DOHH2 (cell line): ENCODE data around the gene ACSF3.

Source experiments
- H3F3A ChIP-seq: fragments of 200-600 bp; sonication (generic), shearing (Covaris generic); 2 replicates; pipeline ENCODE4 v1.6.0; 2016; ENCODE audit warnings: antibody characterized with exemption, mild to moderate bottlenecking; ENCODE audit not compliant: control insufficient read depth, insufficient read depth
- H3K27ac ChIP-seq: fragments of 200-600 bp; sonication (generic); 2 replicates; pipeline ENCODE4 v1.5.1; 2014; ENCODE audit warnings: low read depth, mild to moderate bottlenecking, low read length, moderate library complexity
- H3K27me3 ChIP-seq: fragments of 200-600 bp; sonication (generic); 2 replicates; pipeline ENCODE4 v1.6.1; 2014; ENCODE audit warnings: mild to moderate bottlenecking, low read length, mixed read lengths; ENCODE audit not compliant: control insufficient read depth
- H3K36me3 ChIP-seq: fragments of 200-600 bp; sonication (generic); 2 replicates; pipeline ENCODE4 v1.6.1; 2014; ENCODE audit warnings: mild to moderate bottlenecking, low read length, moderate library complexity, mixed read lengths; ENCODE audit not compliant: control insufficient read depth
- H3K4me1 ChIP-seq: fragments of 200-600 bp; sonication (generic); 2 replicates; pipeline ENCODE4 v1.6.1; 2014; ENCODE audit warnings: mild to moderate bottlenecking, low read length, mixed read lengths; ENCODE audit not compliant: control insufficient read depth
- H3K4me2 ChIP-seq: fragments of 200-600 bp; sonication (generic); 2 replicates; pipeline ENCODE4 v1.6.0; 2014; ENCODE audit warnings: mild to moderate bottlenecking, low read length, moderate library complexity
- H3K4me3 ChIP-seq: fragments of 200-600 bp; sonication (generic); 2 replicates; pipeline ENCODE4 v1.5.1; 2014; ENCODE audit warnings: mild to moderate bottlenecking, low read length, mixed read lengths
- H3K79me2 ChIP-seq: fragments of 200-600 bp; sonication (generic); 2 replicates; pipeline ENCODE4 v1.6.1; 2014; ENCODE audit warnings: mild to moderate bottlenecking, low read length, mixed read lengths; ENCODE audit not compliant: control insufficient read depth
- H3K9me2 ChIP-seq: fragments of 200-600 bp; sonication (generic); replicated peaks from 2 replicates; pipeline ENCODE4 v1.6.1; 2014; ENCODE audit warnings: mild to moderate bottlenecking, low read length, mixed read lengths; ENCODE audit not compliant: control insufficient read depth
- H3K9me3 ChIP-seq: fragments of 200-600 bp; sonication (generic); 2 replicates; pipeline ENCODE4 v1.6.1; 2014; ENCODE audit warnings: antibody characterized with exemption, low read length, mixed read lengths; ENCODE audit not compliant: control insufficient read depth, insufficient read depth
- H4K20me1 ChIP-seq: fragments of 200-600 bp; sonication (generic); 2 replicates; pipeline ENCODE4 v1.6.0; 2014; ENCODE audit warnings: low read depth, mild to moderate bottlenecking, antibody characterized with exemption, low read length, moderate library complexity; ENCODE audit not compliant: control insufficient read depth, insufficient read depth
- EZH2phosphoT487 ChIP-seq: fragments of 200-600 bp; sonication (generic); IDR thresholded peaks from 2 replicates; pipeline ENCODE4 v1.6.1; 2017; ENCODE audit warnings: borderline replicate concordance, mild to moderate bottlenecking, antibody characterized with exemption, low read length, moderate library complexity, mixed read lengths
- TF ChIP-seq, protein P1 (sequence below): fragments of 200-600 bp; sonication (generic); IDR thresholded peaks from one replicate; pipeline ENCODE4 v1.5.1; 2014; ENCODE audit warnings: antibody characterized with exemption, mild to moderate bottlenecking, low read depth, low read length; ENCODE audit not compliant: poor library complexity, severe bottlenecking

The ACSF3 gene

DNA sequence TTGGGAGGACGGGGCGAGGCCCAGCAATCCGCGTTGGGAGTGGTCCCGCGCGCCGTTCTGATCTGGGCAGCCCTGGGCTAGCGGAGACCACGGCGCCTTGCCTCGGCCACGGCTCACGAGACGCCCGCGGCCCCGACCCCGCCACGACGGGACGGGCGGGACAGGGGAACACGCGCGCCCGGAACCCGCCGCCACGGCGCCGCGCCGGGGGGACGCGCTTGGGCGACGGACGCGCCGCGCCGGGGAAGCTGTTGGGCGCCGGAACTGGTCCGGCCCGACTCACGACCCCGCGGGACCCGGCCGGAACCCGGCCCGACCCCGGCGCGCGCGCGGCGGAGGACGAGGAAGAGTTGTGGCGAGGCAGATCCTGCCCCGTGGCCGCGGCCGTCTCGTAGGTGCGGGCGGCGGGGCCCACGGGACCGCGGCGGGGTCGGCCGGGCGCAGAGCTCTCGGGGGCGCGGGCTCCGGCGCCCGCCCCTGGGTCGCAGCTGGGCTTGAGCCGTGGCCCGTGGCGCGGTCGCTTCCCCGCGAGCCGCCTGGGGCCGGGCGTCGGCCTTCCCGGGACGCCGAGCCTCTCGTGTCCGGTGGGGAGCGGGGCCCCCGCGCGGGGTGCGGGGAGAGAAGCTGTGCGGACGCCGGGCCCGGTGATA is at the start of gene ACSF3:
ACSF3 (plus strand) TSS at position 251 of the 650 bp plus-strand sequence. CDS start 6,830 bp downstream, outside the sequence.
- H3K36me3 ChIP-seq: peaks cover 43% of the 10 kb centered on the region
- peak within 1 kb of the TSS; percentile 92 for H3K27ac ChIP-seq
- H3K9me3 ChIP-seq: no peaks in the 10 kb centered on the region
- peaks cover 65% of the 10 kb centered on the region for H3K4me1 ChIP-seq
- H3F3A ChIP-seq: peaks cover 37% of the 10 kb centered on the region
- H3K9me2 ChIP-seq: no peaks in the 10 kb centered on the region
- H3K79me2 ChIP-seq: peaks cover 49% of the 10 kb centered on the region
- H3K4me3 ChIP-seq: peak within 1 kb of the TSS; percentile 94
- peaks cover under 1% of the 10 kb centered on the region; the same call in 1 of the 2 replicates for H4K20me1 ChIP-seq
- no peak for TF ChIP-seq EZH2phosphoT487
- TF ChIP-seq, protein P1, sequence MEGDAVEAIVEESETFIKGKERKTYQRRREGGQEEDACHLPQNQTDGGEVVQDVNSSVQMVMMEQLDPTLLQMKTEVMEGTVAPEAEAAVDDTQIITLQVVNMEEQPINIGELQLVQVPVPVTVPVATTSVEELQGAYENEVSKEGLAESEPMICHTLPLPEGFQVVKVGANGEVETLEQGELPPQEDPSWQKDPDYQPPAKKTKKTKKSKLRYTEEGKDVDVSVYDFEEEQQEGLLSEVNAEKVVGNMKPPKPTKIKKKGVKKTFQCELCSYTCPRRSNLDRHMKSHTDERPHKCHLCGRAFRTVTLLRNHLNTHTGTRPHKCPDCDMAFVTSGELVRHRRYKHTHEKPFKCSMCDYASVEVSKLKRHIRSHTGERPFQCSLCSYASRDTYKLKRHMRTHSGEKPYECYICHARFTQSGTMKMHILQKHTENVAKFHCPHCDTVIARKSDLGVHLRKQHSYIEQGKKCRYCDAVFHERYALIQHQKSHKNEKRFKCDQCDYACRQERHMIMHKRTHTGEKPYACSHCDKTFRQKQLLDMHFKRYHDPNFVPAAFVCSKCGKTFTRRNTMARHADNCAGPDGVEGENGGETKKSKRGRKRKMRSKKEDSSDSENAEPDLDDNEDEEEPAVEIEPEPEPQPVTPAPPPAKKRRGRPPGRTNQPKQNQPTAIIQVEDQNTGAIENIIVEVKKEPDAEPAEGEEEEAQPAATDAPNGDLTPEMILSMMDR: no peak
- peaks cover 36% of the 10 kb centered on the region for H3K27me3 ChIP-seq
- H3K4me2 ChIP-seq: peak within 1 kb of the TSS; percentile 80

GRCh38 chr16:89044418-89045180 is 49.1 kb upstream of the ACSF3 start:
- Histone ChIP-seq H3K4me1 (peaks cover 56% of the 10 kb centered on the region), H3F3A (peaks cover 2% of the 10 kb centered on the region; the same call in 1 of the 2 replicates), H3K4me3 (peak overlapping the region; percentile 80), H3K9me2 (no peaks in the 10 kb centered on the region), H3K27ac (peak overlapping the region; percentile 72), H3K4me2 (peak overlapping the region; percentile 82), H4K20me1 (no peaks in the 10 kb centered on the region), H3K36me3 (peaks cover 6% of the 10 kb centered on the region), H3K27me3 (no peaks in the 10 kb centered on the region), H3K79me2 (peaks cover 8% of the 10 kb centered on the region; the same call in 1 of the 2 replicates), H3K9me3 (no peaks in the 10 kb centered on the region)
- no peak for TF ChIP-seq EZH2phosphoT487
- TF ChIP-seq, protein P1: no peak

DNA sequence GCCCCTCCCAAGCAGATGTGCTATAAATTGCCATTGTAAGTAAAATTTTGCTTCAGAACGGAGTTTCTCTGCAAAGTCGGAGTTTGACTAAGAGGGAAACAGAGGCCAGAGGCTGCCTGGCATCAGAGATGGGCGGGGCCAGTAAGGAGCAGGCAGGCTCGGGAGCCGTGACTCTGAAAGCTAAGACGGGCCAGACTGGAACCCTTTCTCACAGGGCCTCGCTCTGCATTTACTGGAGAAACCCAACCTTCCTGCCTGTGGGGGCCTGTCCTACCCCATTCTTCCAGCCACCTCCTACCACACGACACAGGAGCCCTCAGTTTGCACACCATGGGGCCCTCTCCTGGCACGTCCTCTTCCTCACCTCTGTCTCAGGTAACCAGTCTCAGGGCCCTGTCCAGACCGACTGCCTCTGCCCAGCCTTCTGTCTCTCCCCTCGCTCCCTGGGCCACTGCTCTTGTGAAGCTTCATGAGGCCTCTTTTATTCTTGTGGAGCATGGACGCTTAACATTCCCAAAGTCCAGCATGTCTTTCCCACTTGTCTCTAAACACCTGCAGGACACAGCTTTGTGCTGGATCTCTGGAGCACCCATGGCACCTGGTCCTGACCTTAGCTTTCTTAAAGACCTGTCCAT is 48.4 kb upstream of the ACSF3 start:
- Histone ChIP-seq H3F3A (no peaks in the 10 kb centered on the region; the same call in 1 of the 2 replicates), H3K9me3 (no peaks in the 10 kb centered on the region), H3K9me2 (no peaks in the 10 kb centered on the region), H4K20me1 (no peaks in the 10 kb centered on the region), H3K27ac (peak overlapping the region; percentile 72), H3K79me2 (peaks cover 8% of the 10 kb centered on the region; the same call in 1 of the 2 replicates), H3K4me2 (peak overlapping the region; percentile 82), H3K36me3 (peaks cover 6% of the 10 kb centered on the region), H3K4me1 (peaks cover 49% of the 10 kb centered on the region), H3K27me3 (no peaks in the 10 kb centered on the region), H3K4me3 (peak overlapping the region; percentile 80)
- TF ChIP-seq EZH2phosphoT487: no peak
- TF ChIP-seq, protein P1: no peak
